Measurements from ENCODE around the gene SLC4A8. TPM values are rescaled to one million over a fixed set of nuclear protein-coding genes. Genes with fewer than 3 reads are reported as not detected.
"Not testable (repeated sequence)": the region's sequence is repeated elsewhere in the genome, so short reads cannot be mapped to it uniquely, and the experiment has no call there.

The SLC4A8 gene
- total RNA-seq, 1 experiment from 2014 or later = 1.4 TPM

- H3K9me2 ChIP-seq (ENCODE audit: insufficient read depth); ATAC-seq; POLR2A ChIA-PET; H3K9me3 ChIP-seq (ENCODE audit: control insufficient read depth in 1 of 2, insufficient read depth in 1 of 2, low read depth in 1 of 2, low read length in 2 of 2); H3K79me2 ChIP-seq (ENCODE audit: insufficient read depth, low read length); H3K9ac ChIP-seq (ENCODE audit: low read length); H3K4me3 ChIP-seq (replicated peaks in 1 of 2; ENCODE audit: low read depth in 1 of 2, low read length in 2 of 2); H3K4me1 ChIP-seq (ENCODE audit: control insufficient read depth in 1 of 2, insufficient read depth in 2 of 2, low read length in 2 of 2); H3K4me2 ChIP-seq (ENCODE audit: low read length); H4K20me1 ChIP-seq (ENCODE audit: insufficient read depth); intact Hi-C loops (cut with micrococcal nuclease); H3K27ac ChIP-seq (ENCODE audit: low read depth, low read length); H2AFZ ChIP-seq (ENCODE audit: low read depth, low read length, poor library complexity, severe bottlenecking); CTCF ChIA-PET; H3K36me3 ChIP-seq (ENCODE audit: control insufficient read depth in 1 of 2, insufficient read depth in 2 of 2, low read length in 2 of 2); BruUV-seq (replicated peaks); RAD21 ChIA-PET (ENCODE audit: low non-redundant PET in 1 of 2, low total read pairs in 2 of 2, uncharacterized antibody in 2 of 2, unreplicated experiment in 2 of 2); DNase-seq (ENCODE audit: low read depth, low spot score): not testable (repeated sequence)
- H3K27me3 ChIP-seq (ENCODE audit: insufficient read depth, low read length) = peaks cover 23% of the 10 kb centered on the region
Observed at GRCh38 chr12:51515037-51515436, 90.4 kb downstream of the SLC4A8 start.

- Histone ChIP-seq H3K4me3 (replicated peaks in 1 of 2; ENCODE audit: low read depth in 1 of 2, low read length in 2 of 2) (no peak overlapping the region), H3K4me1 (ENCODE audit: control insufficient read depth in 1 of 2, insufficient read depth in 2 of 2, low read length in 2 of 2) (no peaks in the 10 kb centered on the region), H3K27ac (ENCODE audit: low read depth, low read length) (no peak overlapping the region), H3K27me3 (ENCODE audit: insufficient read depth, low read length) (peaks cover 23% of the 10 kb centered on the region), H3K9me2 (ENCODE audit: insufficient read depth) (no peaks in the 10 kb centered on the region), H3K9ac (ENCODE audit: low read length) (no peak overlapping the region), H2AFZ (ENCODE audit: low read depth, low read length, poor library complexity, severe bottlenecking) (no peak overlapping the region), H3K79me2 (ENCODE audit: insufficient read depth, low read length) (no peaks in the 10 kb centered on the region), H3K36me3 (ENCODE audit: control insufficient read depth in 1 of 2, insufficient read depth in 2 of 2, low read length in 2 of 2) (no peaks in the 10 kb centered on the region), H3K4me2 (ENCODE audit: low read length) (no peak overlapping the region), H4K20me1 (ENCODE audit: insufficient read depth) (no peaks in the 10 kb centered on the region), H3K9me3 (ENCODE audit: control insufficient read depth in 1 of 2, insufficient read depth in 1 of 2, low read depth in 1 of 2, low read length in 2 of 2) (no peaks in the 10 kb centered on the region)
- RAD21 ChIA-PET (ENCODE audit: low non-redundant PET in 1 of 2, low total read pairs in 2 of 2, uncharacterized antibody in 2 of 2, unreplicated experiment in 2 of 2) = no interaction called here
- POLR2A ChIA-PET = no interaction called here
- BruUV-seq (replicated peaks) = no TSS peak
- DNase-seq (ENCODE audit: low read depth, low spot score) (no peak), ATAC-seq (no peak)
- TF ChIP-seq EGR1 (IDR thresholded peaks at IDR 0.05; ENCODE audit: low read depth) (no peak), CEBPB (IDR thresholded peaks at IDR 0.05; ENCODE audit: low read depth) (no peak), ZBTB33 (IDR thresholded peaks at IDR 0.05; ENCODE audit: extremely low read depth, insufficient replicate concordance, low read length) (no peak), CTCF (IDR thresholded peaks at IDR 0.05 in 2 of 3, conservative IDR thresholded peaks at IDR 0.05 in 1 of 3; ENCODE audit: borderline replicate concordance in 1 of 3, insufficient read depth in 1 of 3, low read depth in 2 of 3, low read length in 2 of 3) (no peak), POLR2A (IDR thresholded peaks at IDR 0.05; ENCODE audit: borderline replicate concordance, extremely low read depth, insufficient read depth, insufficient read length) (no peak), FOSL1 (IDR thresholded peaks at IDR 0.05; ENCODE audit: low read depth) (no peak), EZH2 (IDR thresholded peaks at IDR 0.05) (no peak), ZNF274 (IDR thresholded peaks at IDR 0.05; ENCODE audit: low read depth, low read length) (no peak), ATF3 (IDR thresholded peaks at IDR 0.05) (no peak)
- CTCF ChIA-PET = no interaction called here
- intact Hi-C loops (cut with micrococcal nuclease) = no loop called here
Observed at GRCh38 chr12:51517316-51517715, 92.7 kb downstream of the SLC4A8 start.

All from HCT116 (cell line).